Fibroblast of lung (primary cell): ENCODE measurements around the gene MAP1A.

Source experiments
- CTCF ChIP-seq, 2 donors: IDR thresholded peaks in 1 of 2; conservative IDR thresholded peaks in 1 of 2; 1 replicate in 1 of 2; 2 replicates in 1 of 2; pipeline ENCODE4 v1.5.1; 2011 to 2012; ENCODE audit warnings: low read length in 2 of 2, control low read depth in 1 of 2, inconsistent platforms in 1 of 2, low read depth in 1 of 2, mild to moderate bottlenecking in 1 of 2
- EZH2 ChIP-seq: IDR thresholded peaks from 2 replicates; pipeline ENCODE4 v1.5.1; 2012; ENCODE audit warnings: low read length, control low read depth, mild to moderate bottlenecking; ENCODE audit errors: missing control alignments

- TF ChIP-seq CTCF (conservative IDR thresholded peaks at IDR 0.05 in 1 of 2, IDR thresholded peaks at IDR 0.05 in 1 of 2; ENCODE audit: low read depth in 1 of 2, low read length in 2 of 2) = no peak
- TF ChIP-seq EZH2 = no peak
These were observed 43.5 kb upstream of the MAP1A start for GRCh38 chr15:43473885-43474284.
